SW480 (cell line): ENCODE data around the gene RNMT.

Experiments used
- DNase-seq: peaks from one replicate; pipeline ENCODE4 v3.0.0-alpha.2; 2016; ENCODE audit warnings: low spot score

The RNMT gene

GRCh38 chr18:13813271-13813849 is 86.9 kb downstream of the RNMT start:
- DNase-seq, result peak; percentile 57
